GM21526 (cell line): ENCODE measurements around the gene PHRF1.
"Not testable (repeated sequence)": the region's sequence is repeated elsewhere in the genome, so short reads cannot be mapped to it uniquely, and the experiment has no call there.

ENCODE experiments used
- ATAC-seq: cut with Tn5 transposase; IDR thresholded peaks from one replicate; pipeline ENCODE4 v1.9.1; 2021; ENCODE audit warnings: moderate library complexity; ENCODE audit not compliant: unreplicated experiment, low FRiP score

The PHRF1 gene

DNA sequence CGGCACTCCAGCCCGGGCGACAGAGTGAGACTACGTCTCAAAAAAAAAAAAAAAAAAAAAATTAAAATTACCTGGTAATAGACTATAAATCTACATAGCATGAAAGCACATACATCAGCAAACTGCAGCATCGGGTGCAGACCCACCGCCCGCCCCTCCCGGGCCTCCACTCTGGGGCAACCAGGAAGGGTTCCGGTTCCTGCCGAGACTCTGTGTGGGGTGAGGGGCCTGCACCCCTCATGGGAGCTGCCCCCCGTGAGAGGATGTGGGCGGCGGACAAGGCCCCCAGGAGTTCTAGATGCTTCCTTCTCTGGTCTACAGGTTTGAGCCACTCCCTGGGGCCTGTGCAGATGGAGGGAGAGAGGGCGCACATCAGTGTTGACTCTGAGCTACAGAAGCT is 69.9 kb downstream of the PHRF1 start:
- ATAC-seq, result no peak

- not testable (repeated sequence) for ATAC-seq
Measured at GRCh38 chr11:647672-648158, 71.4 kb downstream of the PHRF1 start.

DNA sequence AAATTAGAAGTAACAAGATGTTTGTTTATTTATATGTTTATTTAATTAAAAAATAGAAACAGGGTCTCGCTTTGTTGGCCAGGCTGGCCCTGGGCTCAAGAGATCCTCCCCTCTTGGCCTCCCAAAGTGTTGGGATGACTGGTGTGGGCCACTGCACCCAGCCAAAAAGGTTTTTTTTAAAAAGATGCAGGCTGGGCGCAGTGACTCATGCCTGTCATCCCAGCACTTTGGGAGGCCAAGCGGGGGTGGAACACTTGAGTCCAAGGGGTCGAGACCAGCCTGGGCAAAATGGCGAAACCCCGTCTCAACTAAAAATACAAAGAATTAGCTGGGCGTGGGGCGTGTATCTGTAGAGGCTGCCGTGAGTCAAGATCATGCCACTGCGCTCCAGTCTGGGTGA is 74.2 kb downstream of the PHRF1 start:
- ATAC-seq, result no peak

GRCh38 chr11:653136-653535 is 76.9 kb downstream of the PHRF1 start:
- not testable (repeated sequence) for ATAC-seq

DNA sequence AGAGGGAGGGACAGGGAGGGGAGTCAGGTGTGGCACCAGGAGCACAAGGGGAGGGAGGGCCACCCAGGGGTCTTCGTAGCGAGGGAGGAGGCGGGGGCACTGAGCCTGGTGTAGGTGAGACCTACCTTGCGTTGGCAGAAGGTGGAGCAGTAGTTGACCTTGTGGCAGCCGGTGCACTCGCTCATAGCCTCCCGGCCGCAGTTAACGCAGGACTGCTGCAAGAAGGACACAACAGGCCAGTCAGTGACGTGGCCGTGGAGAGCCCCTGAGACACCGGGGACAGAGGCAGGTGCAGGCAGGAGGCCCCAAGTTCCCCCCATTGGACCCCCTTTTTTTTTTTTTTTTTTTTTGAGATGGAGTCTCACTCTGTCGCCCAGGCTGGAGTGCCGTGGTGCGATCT is 77.6 kb downstream of the PHRF1 start:
- ATAC-seq, result no peak

DNA sequence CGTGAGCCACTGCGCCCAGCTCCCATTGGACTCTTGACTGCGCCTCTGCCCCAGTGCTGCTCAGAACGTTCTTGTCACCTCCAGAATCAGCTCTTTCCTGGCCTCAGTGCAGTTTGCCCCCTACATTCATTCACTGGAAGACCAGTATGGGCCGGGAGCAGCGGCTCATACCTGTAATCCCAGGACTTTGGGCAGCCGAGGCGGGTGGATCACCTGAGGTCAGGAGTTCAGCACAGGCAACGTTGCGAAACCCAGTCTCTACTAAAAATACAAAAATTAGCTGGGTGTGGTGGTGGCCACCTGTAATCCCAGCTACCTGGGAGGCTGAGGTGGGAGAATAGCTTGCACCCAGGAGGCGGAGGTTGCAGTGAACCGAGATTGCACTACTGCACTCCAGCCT is 78.2 kb downstream of the PHRF1 start:
- ATAC-seq, result not testable (repeated sequence)

DNA sequence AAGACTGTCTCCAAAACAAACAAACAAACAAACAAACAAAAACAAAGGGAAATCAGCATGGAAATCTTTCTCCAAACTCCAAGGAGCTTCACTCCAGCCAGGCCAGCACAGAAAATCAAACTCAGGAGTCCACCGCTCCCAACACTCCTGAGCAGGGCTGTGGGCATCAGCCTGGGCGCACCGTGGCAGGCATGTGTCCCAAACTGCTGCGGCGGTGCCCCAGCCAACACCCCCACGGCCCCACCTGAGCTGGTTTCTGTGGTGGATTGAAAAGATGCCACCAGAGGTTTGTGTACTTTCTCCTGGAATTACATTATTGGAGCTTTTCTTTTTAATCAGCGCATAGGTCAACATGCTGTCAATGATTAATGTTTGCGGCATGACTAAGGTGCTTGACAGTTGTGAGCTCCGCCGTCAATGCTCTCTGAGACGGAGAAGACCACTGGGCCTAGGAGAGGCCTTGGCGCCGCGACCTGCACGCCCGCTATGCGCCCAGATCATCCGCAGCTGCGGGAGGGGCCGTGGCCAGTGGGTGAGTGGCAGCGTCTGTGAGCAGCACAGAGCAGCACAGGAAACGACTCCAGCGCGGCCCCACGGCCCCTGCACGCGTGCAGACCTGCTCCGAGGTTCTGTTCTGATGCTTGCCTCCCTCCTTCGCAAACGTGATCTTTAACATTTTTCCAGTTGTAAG is 78.9 kb downstream of the PHRF1 start:
- ATAC-seq, result no peak

DNA sequence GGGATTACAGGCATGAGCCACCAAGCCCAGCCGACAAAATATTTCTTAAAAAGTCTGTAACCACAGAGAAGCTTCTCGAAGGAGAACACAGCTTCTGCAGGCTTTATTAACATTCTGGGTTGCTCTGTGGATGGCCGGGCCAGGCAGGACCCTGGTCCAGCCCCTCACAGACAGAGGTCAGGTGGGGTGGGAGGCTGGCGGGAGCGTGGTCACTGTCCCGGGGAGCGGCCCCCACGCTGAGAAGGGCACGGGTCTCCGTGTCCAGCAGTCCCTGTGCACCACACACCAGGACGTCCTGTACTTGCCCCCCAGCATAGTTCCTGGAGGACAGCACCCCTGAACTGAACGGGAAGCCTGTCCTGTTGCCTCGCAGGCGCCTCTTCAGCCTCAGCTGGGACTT is 80.2 kb downstream of the PHRF1 start:
- ATAC-seq, result no peak

DNA sequence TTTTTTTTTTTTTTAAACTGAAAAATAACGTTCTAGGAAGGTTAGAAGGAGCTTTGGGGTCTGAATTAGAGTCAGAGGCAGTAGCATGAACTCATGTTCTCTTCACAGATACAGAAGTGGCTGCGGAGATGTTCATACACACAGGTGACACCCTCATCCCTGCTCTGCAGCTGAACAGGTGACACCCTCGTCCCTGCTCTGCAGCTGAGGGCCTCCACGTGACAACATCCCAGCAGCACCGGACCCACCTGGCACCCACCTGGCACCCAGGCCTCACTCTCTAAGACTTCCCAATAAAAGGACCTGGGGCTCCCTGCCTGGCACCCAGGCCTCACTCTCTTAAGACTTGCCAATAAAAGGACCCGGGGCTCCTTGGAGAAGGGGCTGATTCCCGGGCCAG is 80.6 kb downstream of the PHRF1 start:
- ATAC-seq, result no peak

GRCh38 chr11:657691-658126 is 81.4 kb downstream of the PHRF1 start:
- no peak for ATAC-seq

DNA sequence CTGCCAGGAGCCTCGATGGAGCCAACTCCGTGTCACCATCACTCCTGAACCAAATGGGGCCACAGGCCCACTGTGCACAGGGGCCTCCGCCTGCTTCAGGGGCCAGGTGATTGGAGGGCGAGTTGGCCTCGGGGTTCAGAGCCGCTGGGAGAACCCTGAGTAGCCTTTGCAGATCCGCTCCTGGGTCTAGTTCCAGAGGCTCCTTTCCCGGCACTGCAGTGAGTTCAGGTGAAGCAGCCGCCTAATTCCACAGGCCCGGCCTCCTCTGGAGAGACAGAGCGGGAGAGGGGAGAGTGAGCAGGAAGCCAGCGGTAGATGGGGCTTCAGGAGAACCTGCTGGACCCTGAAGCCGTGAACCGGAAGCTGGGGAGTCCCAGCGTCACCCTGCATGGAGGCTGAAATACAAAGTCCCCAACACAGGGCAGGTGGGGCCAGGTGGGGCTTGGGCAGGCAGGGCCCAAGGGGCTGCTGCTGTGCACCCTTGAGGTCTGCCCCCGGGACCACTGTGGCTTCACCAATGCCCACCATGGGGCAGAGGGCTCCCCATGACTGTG is 83.3 kb downstream of the PHRF1 start:
- no peak for ATAC-seq

DNA sequence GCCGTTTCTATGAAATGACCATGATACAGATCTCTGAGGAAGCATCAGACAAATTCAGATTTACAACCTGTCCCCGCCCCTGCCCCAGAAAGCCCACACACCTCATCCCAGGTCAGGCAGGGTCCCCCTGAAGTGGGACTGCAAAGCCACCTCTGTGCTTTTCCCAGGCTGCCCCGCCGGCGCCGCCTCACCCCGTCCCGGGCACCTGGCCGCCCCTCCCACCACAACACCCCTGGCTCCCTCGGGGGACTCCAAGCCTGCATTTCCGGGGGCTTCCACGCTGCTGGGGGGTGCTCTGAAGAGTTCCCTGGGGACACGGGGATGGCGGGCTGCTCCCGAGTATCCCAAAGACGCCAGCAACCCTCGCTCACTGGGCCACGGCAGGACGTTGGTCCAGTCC is 84.0 kb downstream of the PHRF1 start:
- no peak for ATAC-seq

DNA sequence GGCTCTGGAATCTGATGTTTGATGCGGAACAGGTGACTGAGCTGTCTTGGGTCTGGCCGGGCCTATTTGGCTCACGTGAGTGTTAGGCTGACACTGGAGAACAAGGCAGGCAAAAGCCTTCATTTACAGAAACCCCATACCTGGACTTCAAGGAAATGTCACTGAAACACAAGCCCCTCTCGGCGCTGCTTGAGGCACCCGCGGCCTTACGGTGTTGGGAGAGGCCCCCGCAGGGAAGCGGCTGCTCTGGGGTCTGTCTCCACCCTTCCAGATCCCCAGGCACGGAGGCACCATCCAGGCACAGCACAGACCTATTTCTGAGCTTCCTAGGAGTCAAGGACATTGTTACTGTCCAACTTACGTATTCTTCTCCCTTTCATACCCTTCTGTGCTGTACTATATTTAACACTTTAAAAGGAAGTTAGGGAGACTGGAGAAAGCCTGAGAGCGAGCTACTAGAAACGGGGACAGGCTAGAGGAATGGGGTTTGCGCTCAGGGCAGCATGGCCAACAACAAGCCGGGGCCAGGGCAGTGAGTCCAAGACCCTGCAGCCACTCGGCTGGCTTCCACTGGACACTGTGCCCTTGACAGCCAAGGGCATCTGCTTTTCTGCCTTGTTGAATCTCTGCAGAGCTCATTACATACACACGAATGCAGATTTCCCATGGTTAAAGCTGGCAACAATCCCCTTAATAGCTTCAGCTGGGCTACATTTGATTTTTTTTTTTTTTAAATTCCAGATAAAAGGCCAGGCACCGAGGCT is 84.6 kb downstream of the PHRF1 start:
- ATAC-seq, result no peak
